Esophagus muscularis mucosa (tissue), 4 donors: ENCODE data around the gene SSTR5.
A peak's percentile ranks its signal among the peaks of the same experiment; 100 is the strongest.

Source experiments
- CTCF ChIP-seq, 3 experiments: fragments of 200-600 bp in 2 of 3; fragments of 450-650 bp in 1 of 3; sonication (generic) in 2 of 3; IDR thresholded peaks; one replicate each; pipeline ENCODE4 v1.5.1; 2017 to 2019; ENCODE audit warnings: antibody characterized with exemption in 3 of 3, mild to moderate bottlenecking in 2 of 3, moderate library complexity in 1 of 3
- EP300 ChIP-seq: sonication (generic); formaldehyde crosslinking; IDR thresholded peaks from one replicate; pipeline ENCODE4 v1.6.1; 2017; ENCODE audit warnings: antibody characterized with exemption
- POLR2A ChIP-seq: fragments of 450-650 bp; IDR thresholded peaks from one replicate; pipeline ENCODE4 v1.6.1; 2017; ENCODE audit warnings: antibody characterized with exemption, moderate library complexity, mild to moderate bottlenecking, low read depth
- POLR2AphosphoS5 ChIP-seq, 2 donors: sonication (generic); formaldehyde crosslinking; IDR thresholded peaks; one replicate each; pipeline ENCODE4 v1.6.1; 2017; ENCODE audit warnings: antibody characterized with exemption in 2 of 2

GRCh38 chr16:1054660-1055556 is 17.6 kb upstream of the SSTR5 start:
- TF ChIP-seq CTCF (IDR thresholded peaks at IDR 0.05) (peak; percentile 67 to 86 (median 71)), POLR2A (no peak), POLR2AphosphoS5 (IDR thresholded peaks at IDR 0.05) (no peak), EP300 (no peak)
